Astrocyte of the cerebellum (primary cell): ENCODE measurements around the gene SIVA1.

Source experiments
- DNase-seq: peaks from one replicate; pipeline ENCODE4 v3.0.0-alpha.2; 2011; ENCODE audit warnings: low read depth
- H3K4me3 ChIP-seq: 2 replicates; pipeline ENCODE4 v1.5.1; 2011; ENCODE audit warnings: mild to moderate bottlenecking, low read depth, low read length, moderate library complexity
- in situ Hi-C: cut with HindIII; loops from 2 replicates; pipeline ENCODE4 v1.10.0; 2017; ENCODE audit warnings: low sequenced_read_pairs
- TF ChIP-seq, protein P1 (sequence below): IDR thresholded peaks from 2 replicates; pipeline ENCODE4 v1.5.1; 2012; ENCODE audit warnings: low read length, low read depth, moderate library complexity, mild to moderate bottlenecking; ENCODE audit errors: missing control alignments

The SIVA1 gene

DNA sequence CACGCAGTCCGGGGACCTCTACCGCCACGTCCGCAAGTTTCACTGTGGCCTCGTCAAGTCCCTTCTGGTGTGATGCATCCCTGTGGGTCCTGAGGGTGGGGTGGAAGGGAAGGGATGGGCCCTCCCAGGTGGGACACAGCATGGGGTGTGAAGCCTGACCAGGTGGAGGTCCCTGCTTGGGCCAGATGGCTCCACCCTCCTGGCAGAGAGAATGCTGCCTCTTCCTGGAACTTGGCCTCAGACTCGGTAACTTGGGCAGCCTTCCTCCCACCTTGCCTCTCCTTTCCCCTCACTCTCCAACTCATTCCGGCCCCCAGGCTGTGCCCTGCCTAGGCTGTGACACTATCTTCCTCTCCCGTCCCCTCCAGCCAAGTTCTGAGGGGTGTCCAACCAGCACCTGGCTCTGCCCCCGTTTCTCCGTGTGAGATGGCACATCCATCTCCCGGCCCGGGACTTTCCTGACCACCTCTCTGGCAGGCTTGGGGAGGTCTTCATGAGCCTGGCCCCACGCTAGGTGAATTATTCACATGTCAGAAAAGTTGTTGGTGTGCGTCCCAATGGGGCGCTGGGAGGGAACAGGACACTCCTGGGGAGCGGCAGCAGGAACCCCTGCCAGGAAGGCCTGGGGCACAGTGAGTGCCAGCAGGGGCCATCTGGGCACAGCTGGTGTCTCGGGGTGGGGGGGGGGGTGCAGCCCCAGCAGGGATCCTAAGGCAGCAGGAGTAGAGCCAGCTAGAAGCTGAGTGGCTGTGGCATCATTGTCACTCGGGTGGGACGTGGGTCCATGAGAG lies 49.6 kb downstream of the SIVA1 start:
- no peak for DNase-seq
- H3K4me3 ChIP-seq: no peak overlapping the region
- in situ Hi-C loops: no loop called here
- TF ChIP-seq, protein P1, sequence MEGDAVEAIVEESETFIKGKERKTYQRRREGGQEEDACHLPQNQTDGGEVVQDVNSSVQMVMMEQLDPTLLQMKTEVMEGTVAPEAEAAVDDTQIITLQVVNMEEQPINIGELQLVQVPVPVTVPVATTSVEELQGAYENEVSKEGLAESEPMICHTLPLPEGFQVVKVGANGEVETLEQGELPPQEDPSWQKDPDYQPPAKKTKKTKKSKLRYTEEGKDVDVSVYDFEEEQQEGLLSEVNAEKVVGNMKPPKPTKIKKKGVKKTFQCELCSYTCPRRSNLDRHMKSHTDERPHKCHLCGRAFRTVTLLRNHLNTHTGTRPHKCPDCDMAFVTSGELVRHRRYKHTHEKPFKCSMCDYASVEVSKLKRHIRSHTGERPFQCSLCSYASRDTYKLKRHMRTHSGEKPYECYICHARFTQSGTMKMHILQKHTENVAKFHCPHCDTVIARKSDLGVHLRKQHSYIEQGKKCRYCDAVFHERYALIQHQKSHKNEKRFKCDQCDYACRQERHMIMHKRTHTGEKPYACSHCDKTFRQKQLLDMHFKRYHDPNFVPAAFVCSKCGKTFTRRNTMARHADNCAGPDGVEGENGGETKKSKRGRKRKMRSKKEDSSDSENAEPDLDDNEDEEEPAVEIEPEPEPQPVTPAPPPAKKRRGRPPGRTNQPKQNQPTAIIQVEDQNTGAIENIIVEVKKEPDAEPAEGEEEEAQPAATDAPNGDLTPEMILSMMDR: no peak

- DNase-seq: no peak
- in situ Hi-C loops: no loop called here
Measured at GRCh38 chr14:104803280-104803911, 50.4 kb downstream of the SIVA1 start.

GRCh38 chr14:104803912-104804410 lies 51.0 kb downstream of the SIVA1 start:
- TF ChIP-seq, protein P1: no peak
- in situ Hi-C loops: no loop called here
- H3K4me3 ChIP-seq: no peak overlapping the region
- no peak for DNase-seq

More at GRCh38 chr14:104803280-104803911, 50.4 kb downstream of the SIVA1 start:
- TF ChIP-seq, protein P1: no peak
- no peak overlapping the region for H3K4me3 ChIP-seq

GRCh38 chr14:104804481-104805325 lies 51.8 kb downstream of the SIVA1 start:
- TF ChIP-seq, protein P1: no peak
- DNase-seq: no peak
- no peak overlapping the region for H3K4me3 ChIP-seq
- in situ Hi-C loops: no loop called here

DNA sequence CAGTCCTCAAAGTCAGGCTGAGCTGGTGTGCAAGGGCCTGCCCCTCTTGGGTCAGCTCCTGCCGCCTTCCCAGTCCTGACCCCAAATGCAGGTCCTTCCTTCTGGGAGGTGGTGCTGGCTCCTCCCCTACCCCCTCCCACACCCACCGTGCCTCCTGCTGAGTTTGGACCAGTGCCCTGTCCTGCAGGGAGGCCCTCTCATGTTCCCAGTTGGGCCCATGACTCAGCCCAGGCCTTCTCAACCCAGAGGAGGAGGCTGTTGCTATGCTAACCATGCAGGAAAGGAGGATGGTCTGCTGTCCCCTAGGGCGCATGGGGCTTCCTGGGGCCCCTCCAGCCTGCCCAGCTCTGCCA lies 52.4 kb downstream of the SIVA1 start:
- peak; percentile 44 for DNase-seq
- no peak overlapping the region for H3K4me3 ChIP-seq
- TF ChIP-seq, protein P1: no peak
- in situ Hi-C loops: no loop called here

DNA sequence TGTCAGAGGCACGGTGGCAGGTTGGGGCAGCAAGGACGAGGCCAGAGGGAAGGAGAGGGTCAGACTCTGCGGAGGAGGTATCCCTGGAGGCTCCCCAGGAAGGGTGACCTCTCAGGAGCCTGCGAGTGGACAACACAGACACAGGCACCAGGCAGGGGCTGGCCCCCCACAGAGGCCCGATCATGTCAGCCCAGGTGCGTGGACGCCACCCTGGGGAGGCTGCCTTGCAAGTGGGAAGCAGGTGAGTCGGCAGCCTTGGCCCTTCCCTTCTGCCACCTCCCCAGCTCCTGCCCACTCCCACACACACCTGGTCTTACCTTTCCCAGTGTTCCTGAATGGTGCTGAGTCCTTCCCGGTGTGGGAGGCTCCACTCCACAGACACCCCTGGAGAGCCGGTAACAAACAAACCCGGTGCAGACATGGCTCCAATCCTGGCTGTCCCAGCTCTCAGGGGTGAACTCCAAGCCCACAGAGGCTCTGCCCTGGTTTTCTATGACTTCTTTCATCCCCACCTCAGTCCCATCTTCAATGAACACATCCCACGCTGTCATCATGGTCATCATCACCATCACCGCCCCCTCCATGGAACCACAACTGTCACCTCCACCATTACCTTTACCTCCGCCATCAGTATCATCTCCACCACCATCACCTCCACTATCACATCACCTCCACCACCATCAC lies 53.1 kb downstream of the SIVA1 start:
- H3K4me3 ChIP-seq: no peak overlapping the region
- TF ChIP-seq, protein P1: no peak
- no peak for DNase-seq
- in situ Hi-C loops: no loop called here
